Activated CD8-positive, alpha-beta memory T cell treated with anti-CD3 and anti-CD28 coated beads for 1 hour (primary cell): ENCODE data around the gene CDIP1.

Source experiments
- DNase-seq, 2 donors: peaks; one replicate each; pipeline ENCODE4 v3.0.0-alpha.2; 2020; ENCODE audit warnings: low read depth in 1 of 2; ENCODE audit errors: extremely low read depth in 1 of 2

CDIP1 gene

DNA sequence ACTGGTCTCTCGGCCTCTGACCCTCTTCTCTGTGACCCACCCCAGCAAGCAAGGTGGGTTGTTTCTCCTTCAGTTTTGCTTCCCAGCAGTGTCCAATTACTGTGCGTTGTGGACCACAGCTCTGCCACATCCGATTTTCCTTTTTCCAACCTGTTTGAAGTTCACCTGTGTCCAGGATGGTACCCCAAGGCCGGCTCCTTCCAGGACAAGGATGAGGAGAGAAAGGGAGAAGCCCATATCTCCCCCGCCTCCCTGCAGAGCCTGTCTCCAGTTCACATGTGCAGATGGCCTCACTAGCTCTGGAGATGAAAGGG lies 77.7 kb downstream of the CDIP1 start:
- DNase-seq, result no peak
